Breast epithelium (tissue), 4 donors: Measurements from ENCODE around the gene DEXI. TPM values are rescaled to one million over a fixed set of nuclear protein-coding genes. Genes with fewer than 3 reads are reported as not detected.

ENCODE experiments used
- DNase-seq, 2 donors: peaks; one replicate each; pipeline ENCODE4 v3.0.0-alpha.2; 2019; ENCODE audit warnings: low spot score in 2 of 2
- H3K27ac ChIP-seq, 2 donors: fragments of 200-600 bp; sonication (generic) in 1 of 2; one replicate each; pipeline ENCODE4 v1.5.1; 2016 to 2019; ENCODE audit warnings: mild to moderate bottlenecking in 1 of 2
- H3K27me3 ChIP-seq, 2 donors: fragments of 200-600 bp; sonication (generic) in 1 of 2; one replicate each; pipeline versions ENCODE4 v1.5.1 to v1.6.0; 2017 to 2019; ENCODE audit warnings: control low read depth in 1 of 2, mild to moderate bottlenecking in 1 of 2
- H3K36me3 ChIP-seq: fragments of 200-600 bp; one replicate; pipeline ENCODE4 v1.5.1; 2019
- H3K4me1 ChIP-seq, 2 donors: fragments of 200-600 bp; sonication (generic); one replicate each; pipeline ENCODE4 v1.5.1; 2016 to 2019; ENCODE audit warnings: control low read depth in 1 of 2
- H3K4me3 ChIP-seq, 3 donors: fragments of 200-600 bp; sonication (generic); 1 replicate in 2 of 3; 2 replicates in 1 of 3; pipeline ENCODE4 v1.5.1; 2016 to 2019; ENCODE audit warnings: mild to moderate bottlenecking in 3 of 3, moderate library complexity in 2 of 3
- H3K9me3 ChIP-seq, 2 donors: fragments of 200-600 bp; sonication (generic) in 1 of 2; one replicate each; pipeline ENCODE4 v1.5.1; 2016 to 2019; ENCODE audit warnings: control low read depth in 1 of 2
- CTCF ChIP-seq, 3 donors: fragments of 450-650 bp; IDR thresholded peaks; one replicate each; pipeline ENCODE4 v1.5.1; 2016 to 2017; ENCODE audit warnings: antibody characterized with exemption in 3 of 3, mild to moderate bottlenecking in 3 of 3, moderate library complexity in 3 of 3
- POLR2A ChIP-seq: fragments of 450-650 bp; IDR thresholded peaks from one replicate; pipeline ENCODE4 v1.6.1; 2016; ENCODE audit warnings: antibody characterized with exemption, mild to moderate bottlenecking, moderate library complexity
- POLR2AphosphoS5 ChIP-seq, 3 donors: sonication (generic); formaldehyde crosslinking; IDR thresholded peaks; one replicate each; pipeline ENCODE4 v1.6.1; 2017; ENCODE audit warnings: antibody characterized with exemption in 3 of 3
- intact Hi-C: fragments of 100-400 bp; cut with DNase I; formaldehyde crosslinking; loops from one replicate; pipeline ENCODE4 v1.15.1; 2023; ENCODE audit warnings: low total_unique reads
- total RNA-seq, 3 donors: library from RNA; depleted of rRNA; stranded (reverse); fragments of >200 nt; gene quantifications; one replicate each; pipeline ENCODE4 v1.1.0, GENCODE V29; 2016

The DEXI gene
- total RNA-seq, 3 donors from 2014 or later, result 50.3 to 88.5 (median 52.8) TPM

GRCh38 chr16:10964039-10964890, 22.0 kb upstream of the DEXI start:
- H3K36me3 ChIP-seq, result no peaks in the 10 kb centered on the region
- no peaks in the 10 kb centered on the region for H3K27me3 ChIP-seq
- no peaks in the 10 kb centered on the region for H3K9me3 ChIP-seq
- intact Hi-C loops, result no loop called here
- H3K4me3 ChIP-seq, result no peak overlapping the region
- DNase-seq, result peak; percentile 75 to 83
- peaks cover 0 to 3% of the 10 kb centered on the region in 2 donors for H3K4me1 ChIP-seq
- peak overlapping the region; percentile 41 to 43 for H3K27ac ChIP-seq
- TF ChIP-seq CTCF (IDR thresholded peaks at IDR 0.05), result peak; percentile 71 to 95 (median 87)
- peak in 2 of 3 donors; percentile 14 to 65 for TF ChIP-seq POLR2AphosphoS5 (IDR thresholded peaks at IDR 0.05)
- TF ChIP-seq POLR2A, result no peak

GRCh38 chr16:10961231-10961630, 19.0 kb upstream of the DEXI start:
- no peak overlapping the region for H3K27ac ChIP-seq
- no peak overlapping the region for H3K4me3 ChIP-seq
- H3K9me3 ChIP-seq, result no peaks in the 10 kb centered on the region
- intact Hi-C loops, result no loop called here
- no peaks in the 10 kb centered on the region for H3K36me3 ChIP-seq
- peaks cover 0 to 3% of the 10 kb centered on the region in 2 donors for H3K4me1 ChIP-seq
- TF ChIP-seq CTCF (IDR thresholded peaks at IDR 0.05) (no peak), POLR2AphosphoS5 (IDR thresholded peaks at IDR 0.05) (no peak), POLR2A (no peak)
- DNase-seq, result no peak
- no peaks in the 10 kb centered on the region for H3K27me3 ChIP-seq

GRCh38 chr16:10959161-10959560, 16.9 kb upstream of the DEXI start:
- no peaks in the 10 kb centered on the region for H3K27me3 ChIP-seq
- TF ChIP-seq POLR2A, result no peak
- peaks cover under 1 to 5% of the 10 kb centered on the region in 2 donors for H3K4me1 ChIP-seq
- no peak for DNase-seq
- no peaks in the 10 kb centered on the region for H3K36me3 ChIP-seq
- intact Hi-C loops, result no loop called here
- H3K27ac ChIP-seq, result no peak overlapping the region
- no peaks in the 10 kb centered on the region for H3K9me3 ChIP-seq
- no peak overlapping the region for H3K4me3 ChIP-seq

GRCh38 chr16:10957771-10958482, 15.7 kb upstream of the DEXI start:
- no peaks in the 10 kb centered on the region for H3K36me3 ChIP-seq
- H3K4me3 ChIP-seq, result no peak overlapping the region
- intact Hi-C loops, result no loop called here
- H3K9me3 ChIP-seq, result no peaks in the 10 kb centered on the region
- H3K27ac ChIP-seq, result no peak overlapping the region
- no peaks in the 10 kb centered on the region for H3K27me3 ChIP-seq
- DNase-seq, result peak in 1 of 2 donors; percentile 22
- TF ChIP-seq POLR2A (no peak), CTCF (IDR thresholded peaks at IDR 0.05) (no peak), POLR2AphosphoS5 (IDR thresholded peaks at IDR 0.05) (no peak)
- peaks cover 0 to 7% of the 10 kb centered on the region in 2 donors for H3K4me1 ChIP-seq

GRCh38 chr16:10954903-10955302, 12.6 kb upstream of the DEXI start:
- no peak for TF ChIP-seq POLR2AphosphoS5 (IDR thresholded peaks at IDR 0.05)
- Histone ChIP-seq H3K27ac (no peak overlapping the region), H3K27me3 (no peaks in the 10 kb centered on the region), H3K4me3 (no peak overlapping the region), H3K36me3 (no peaks in the 10 kb centered on the region), H3K4me1 (peaks cover 0 to 7% of the 10 kb centered on the region in 2 donors), H3K9me3 (no peaks in the 10 kb centered on the region)
- intact Hi-C loops, result no loop called here
- DNase-seq, result no peak

GRCh38 chr16:10951026-10951425, 8.8 kb upstream of the DEXI start:
- DNase-seq, result no peak
- TF ChIP-seq CTCF (IDR thresholded peaks at IDR 0.05), result no peak
- no peak for TF ChIP-seq POLR2AphosphoS5 (IDR thresholded peaks at IDR 0.05)
- TF ChIP-seq POLR2A, result no peak
- no peaks in the 10 kb centered on the region for H3K27me3 ChIP-seq
- H3K4me3 ChIP-seq, result no peak overlapping the region
- H3K27ac ChIP-seq, result no peak overlapping the region
- H3K9me3 ChIP-seq, result no peaks in the 10 kb centered on the region
- intact Hi-C loops, result no loop called here
- H3K36me3 ChIP-seq, result no peaks in the 10 kb centered on the region
- peaks cover 0 to 7% of the 10 kb centered on the region in 2 donors for H3K4me1 ChIP-seq
